Right atrium auricular region (tissue), 2 donors: ENCODE data around the gene SPACA9. TPM values are rescaled to one million over a fixed set of nuclear protein-coding genes. Genes with fewer than 3 reads are reported as not detected.

Experiments
- DNase-seq: peaks from one replicate; pipeline ENCODE4 v3.0.0-alpha.2; 2019; ENCODE audit warnings: low spot score
- H3K27ac ChIP-seq, 2 donors: fragments of 200-600 bp; sonication (generic); 1 replicate in 1 of 2; 2 replicates in 1 of 2; pipeline ENCODE4 v1.5.1; 2016 to 2019
- H3K27me3 ChIP-seq, 2 donors: fragments of 200-600 bp; sonication (generic); one replicate each; pipeline versions ENCODE4 v1.5.1 to v1.6.0; 2017 to 2019
- H3K36me3 ChIP-seq: fragments of 200-600 bp; sonication (generic); one replicate; pipeline ENCODE4 v1.5.1; 2016
- H3K4me1 ChIP-seq, 2 donors: fragments of 200-600 bp; sonication (generic); one replicate each; pipeline versions ENCODE4 v1.5.1 to v1.6.0; 2017 to 2019
- H3K4me3 ChIP-seq, 2 donors: fragments of 200-600 bp; sonication (generic); 1 replicate in 1 of 2; 2 replicates in 1 of 2; pipeline ENCODE4 v1.5.1; 2017 to 2019; ENCODE audit warnings: mild to moderate bottlenecking in 1 of 2, moderate library complexity in 1 of 2
- H3K9me3 ChIP-seq, 2 donors: fragments of 200-600 bp; sonication (generic); one replicate each; pipeline ENCODE4 v1.5.1; 2019
- CTCF ChIP-seq, 2 donors: fragments of 200-600 bp; sonication (generic); IDR thresholded peaks; one replicate each; pipeline ENCODE4 v1.5.1; 2019; ENCODE audit warnings: antibody characterized with exemption in 2 of 2
- total RNA-seq, 2 donors: library from RNA; depleted of rRNA; stranded (reverse); fragments of >200 nt; gene quantifications; one replicate each; pipeline ENCODE4 v1.1.0, GENCODE V29; 2016

Gene SPACA9
- total RNA-seq, 2 donors from 2014 or later = 8.1 to 17.1 TPM

GRCh38 chr9:132857616-132858342, 20.9 kb upstream of the SPACA9 start:
- H3K4me3 ChIP-seq = no peak overlapping the region
- no peaks in the 10 kb centered on the region for H3K9me3 ChIP-seq
- H3K36me3 ChIP-seq = no peaks in the 10 kb centered on the region
- no peak for DNase-seq
- H3K27ac ChIP-seq = no peak overlapping the region
- H3K27me3 ChIP-seq = no peaks in the 10 kb centered on the region
- TF ChIP-seq CTCF (IDR thresholded peaks at IDR 0.05) = no peak
- H3K4me1 ChIP-seq = peaks cover 0 to 20% of the 10 kb centered on the region in 2 donors

GRCh38 chr9:132858751-132859150, 19.9 kb upstream of the SPACA9 start:
- H3K36me3 ChIP-seq = no peaks in the 10 kb centered on the region
- H3K27ac ChIP-seq = no peak overlapping the region
- TF ChIP-seq CTCF (IDR thresholded peaks at IDR 0.05) = no peak
- H3K4me3 ChIP-seq = no peak overlapping the region
- DNase-seq = no peak
- H3K9me3 ChIP-seq = no peaks in the 10 kb centered on the region
- peaks cover 0 to 20% of the 10 kb centered on the region in 2 donors for H3K4me1 ChIP-seq
- no peaks in the 10 kb centered on the region for H3K27me3 ChIP-seq

- no peak for TF ChIP-seq CTCF (IDR thresholded peaks at IDR 0.05)
- DNase-seq = no peak
- H3K4me3 ChIP-seq = no peak overlapping the region
- H3K4me1 ChIP-seq = peaks cover 0 to 20% of the 10 kb centered on the region in 2 donors
- no peaks in the 10 kb centered on the region for H3K36me3 ChIP-seq
- H3K27ac ChIP-seq = no peak overlapping the region
- H3K27me3 ChIP-seq = no peaks in the 10 kb centered on the region
- no peaks in the 10 kb centered on the region for H3K9me3 ChIP-seq
Measured at GRCh38 chr9:132861666-132862065, 17.0 kb upstream of the SPACA9 start.

GRCh38 chr9:132862533-132862932, 16.2 kb upstream of the SPACA9 start:
- H3K27ac ChIP-seq = no peak overlapping the region
- no peak overlapping the region for H3K4me3 ChIP-seq
- H3K4me1 ChIP-seq = peaks cover 0 to 11% of the 10 kb centered on the region in 2 donors
- H3K9me3 ChIP-seq = no peaks in the 10 kb centered on the region
- H3K27me3 ChIP-seq = no peaks in the 10 kb centered on the region
- H3K36me3 ChIP-seq = no peaks in the 10 kb centered on the region
- DNase-seq = no peak
- TF ChIP-seq CTCF (IDR thresholded peaks at IDR 0.05) = no peak

- Histone ChIP-seq H3K9me3 (no peaks in the 10 kb centered on the region), H3K27me3 (no peaks in the 10 kb centered on the region), H3K27ac (no peak overlapping the region), H3K4me1 (peaks cover 0 to 5% of the 10 kb centered on the region in 2 donors), H3K36me3 (no peaks in the 10 kb centered on the region), H3K4me3 (no peak overlapping the region)
- no peak for DNase-seq
- TF ChIP-seq CTCF (IDR thresholded peaks at IDR 0.05) = no peak
Measured at GRCh38 chr9:132863096-132863495, 15.6 kb upstream of the SPACA9 start.

- no peak overlapping the region for H3K4me3 ChIP-seq
- TF ChIP-seq CTCF (IDR thresholded peaks at IDR 0.05) = no peak
- H3K27me3 ChIP-seq = no peaks in the 10 kb centered on the region
- H3K36me3 ChIP-seq = no peaks in the 10 kb centered on the region
- DNase-seq = no peak
- no peak overlapping the region for H3K27ac ChIP-seq
- H3K4me1 ChIP-seq = no peaks in the 10 kb centered on the region
- no peaks in the 10 kb centered on the region for H3K9me3 ChIP-seq
Measured at GRCh38 chr9:132864277-132864676, 14.4 kb upstream of the SPACA9 start.
